Breast epithelium (tissue), 4 donors: ENCODE results near the gene TRIP6. TPM values are rescaled to one million over a fixed set of nuclear protein-coding genes. Genes with fewer than 3 reads are reported as not detected.

Experiments
- DNase-seq, 2 donors: peaks; one replicate each; pipeline ENCODE4 v3.0.0-alpha.2; 2019; ENCODE audit warnings: low spot score in 2 of 2
- H3K27ac ChIP-seq, 2 donors: fragments of 200-600 bp; sonication (generic) in 1 of 2; one replicate each; pipeline ENCODE4 v1.5.1; 2016 to 2019; ENCODE audit warnings: mild to moderate bottlenecking in 1 of 2
- H3K27me3 ChIP-seq, 2 donors: fragments of 200-600 bp; sonication (generic) in 1 of 2; one replicate each; pipeline versions ENCODE4 v1.5.1 to v1.6.0; 2017 to 2019; ENCODE audit warnings: control low read depth in 1 of 2, mild to moderate bottlenecking in 1 of 2
- H3K36me3 ChIP-seq: fragments of 200-600 bp; one replicate; pipeline ENCODE4 v1.5.1; 2019
- H3K4me1 ChIP-seq, 2 donors: fragments of 200-600 bp; sonication (generic); one replicate each; pipeline ENCODE4 v1.5.1; 2016 to 2019; ENCODE audit warnings: control low read depth in 1 of 2
- H3K4me3 ChIP-seq, 3 donors: fragments of 200-600 bp; sonication (generic); 1 replicate in 2 of 3; 2 replicates in 1 of 3; pipeline ENCODE4 v1.5.1; 2016 to 2019; ENCODE audit warnings: mild to moderate bottlenecking in 3 of 3, moderate library complexity in 2 of 3
- H3K9me3 ChIP-seq, 2 donors: fragments of 200-600 bp; sonication (generic) in 1 of 2; one replicate each; pipeline ENCODE4 v1.5.1; 2016 to 2019; ENCODE audit warnings: control low read depth in 1 of 2
- CTCF ChIP-seq, 3 donors: fragments of 450-650 bp; IDR thresholded peaks; one replicate each; pipeline ENCODE4 v1.5.1; 2016 to 2017; ENCODE audit warnings: antibody characterized with exemption in 3 of 3, mild to moderate bottlenecking in 3 of 3, moderate library complexity in 3 of 3
- POLR2A ChIP-seq: fragments of 450-650 bp; IDR thresholded peaks from one replicate; pipeline ENCODE4 v1.6.1; 2016; ENCODE audit warnings: antibody characterized with exemption, mild to moderate bottlenecking, moderate library complexity
- POLR2AphosphoS5 ChIP-seq, 3 donors: sonication (generic); formaldehyde crosslinking; IDR thresholded peaks; one replicate each; pipeline ENCODE4 v1.6.1; 2017; ENCODE audit warnings: antibody characterized with exemption in 3 of 3
- intact Hi-C: fragments of 100-400 bp; cut with DNase I; formaldehyde crosslinking; loops from one replicate; pipeline ENCODE4 v1.15.1; 2023; ENCODE audit warnings: low total_unique reads
- total RNA-seq, 3 donors: library from RNA; depleted of rRNA; stranded (reverse); fragments of >200 nt; gene quantifications; one replicate each; pipeline ENCODE4 v1.1.0, GENCODE V29; 2016

The TRIP6 gene
- total RNA-seq, 3 donors from 2014 or later, result 45.3 to 62.8 (median 49.8) TPM

GRCh38 chr7:100823140-100823525 lies 44.1 kb upstream of the TRIP6 start:
- Histone ChIP-seq H3K36me3 (no peaks in the 10 kb centered on the region), H3K27me3 (no peaks in the 10 kb centered on the region), H3K9me3 (no peaks in the 10 kb centered on the region), H3K4me1 (no peaks in the 10 kb centered on the region), H3K4me3 (no peak overlapping the region), H3K27ac (no peak overlapping the region)
- intact Hi-C loops, result no loop called here
- no peak for TF ChIP-seq CTCF (IDR thresholded peaks at IDR 0.05)
- TF ChIP-seq POLR2A, result no peak
- no peak for TF ChIP-seq POLR2AphosphoS5 (IDR thresholded peaks at IDR 0.05)
- DNase-seq, result no peak

- no peaks in the 10 kb centered on the region for H3K9me3 ChIP-seq
- H3K27ac ChIP-seq, result no peak overlapping the region
- no peak for TF ChIP-seq POLR2A
- no peak for TF ChIP-seq POLR2AphosphoS5 (IDR thresholded peaks at IDR 0.05)
- no peak for TF ChIP-seq CTCF (IDR thresholded peaks at IDR 0.05)
- no peak overlapping the region for H3K4me3 ChIP-seq
- no peaks in the 10 kb centered on the region for H3K36me3 ChIP-seq
- no peaks in the 10 kb centered on the region for H3K4me1 ChIP-seq
- intact Hi-C loops, result no loop called here
- no peaks in the 10 kb centered on the region for H3K27me3 ChIP-seq
- DNase-seq, result no peak
These were observed 43.7 kb upstream of the TRIP6 start for GRCh38 chr7:100823534-100823933.

- intact Hi-C loops, result no loop called here
- no peaks in the 10 kb centered on the region for H3K9me3 ChIP-seq
- no peak for DNase-seq
- no peaks in the 10 kb centered on the region for H3K4me1 ChIP-seq
- H3K27me3 ChIP-seq, result no peaks in the 10 kb centered on the region
- peak overlapping the region; percentile 66 to 77 (median 66) for H3K4me3 ChIP-seq
- TF ChIP-seq POLR2AphosphoS5 (IDR thresholded peaks at IDR 0.05) (no peak), CTCF (IDR thresholded peaks at IDR 0.05) (no peak)
- peak overlapping the region; percentile 79 to 89 for H3K27ac ChIP-seq
- no peaks in the 10 kb centered on the region for H3K36me3 ChIP-seq
These were observed 42.5 kb upstream of the TRIP6 start for GRCh38 chr7:100824499-100825214.

GRCh38 chr7:100825215-100825671 lies 41.9 kb upstream of the TRIP6 start:
- H3K9me3 ChIP-seq, result no peaks in the 10 kb centered on the region
- DNase-seq, result no peak
- TF ChIP-seq POLR2A (no peak), POLR2AphosphoS5 (IDR thresholded peaks at IDR 0.05) (no peak), CTCF (IDR thresholded peaks at IDR 0.05) (no peak)
- H3K36me3 ChIP-seq, result no peaks in the 10 kb centered on the region
- intact Hi-C loops, result no loop called here
- H3K4me1 ChIP-seq, result no peaks in the 10 kb centered on the region
- H3K27ac ChIP-seq, result peak overlapping the region; percentile 79 to 89
- peak overlapping the region; percentile 66 to 77 (median 66) for H3K4me3 ChIP-seq
- no peaks in the 10 kb centered on the region for H3K27me3 ChIP-seq

DNA sequence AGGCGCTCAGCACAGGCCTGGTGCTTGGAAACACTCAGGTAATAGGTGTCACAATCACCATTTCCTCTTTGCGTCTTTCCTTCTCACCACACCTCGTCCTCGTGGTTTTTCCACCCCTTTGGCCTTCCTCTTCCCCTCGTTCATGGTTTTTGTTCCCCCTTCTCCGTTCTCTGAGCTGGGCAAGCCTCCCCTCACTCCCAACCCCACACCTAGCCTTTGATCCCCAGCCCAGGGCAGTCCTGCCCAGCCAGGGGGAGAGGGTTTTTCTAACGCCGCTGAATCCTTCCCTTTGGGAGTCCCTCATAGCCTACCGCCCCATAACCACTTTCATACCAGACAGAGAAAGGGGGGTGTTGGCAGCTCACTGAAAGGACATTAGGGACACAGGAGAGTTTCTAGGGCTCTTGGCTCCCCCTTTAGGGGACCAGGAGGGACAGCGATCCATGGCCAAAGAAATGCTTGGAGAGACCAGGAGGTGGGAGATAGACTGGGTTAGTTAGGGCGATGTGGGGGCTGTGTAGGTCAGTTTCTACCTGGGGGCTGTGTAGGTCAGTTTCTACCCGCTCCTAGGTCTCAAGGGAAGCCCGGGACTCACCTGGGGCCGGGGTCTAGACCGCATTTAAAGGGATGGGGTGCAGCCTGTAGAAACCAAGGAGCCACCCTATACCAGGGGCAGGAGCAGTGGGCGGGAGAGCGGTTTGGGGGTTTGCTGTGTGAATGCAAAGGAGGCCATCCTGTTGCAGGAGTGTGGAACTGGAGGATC lies 41.3 kb upstream of the TRIP6 start:
- DNase-seq, result no peak
- Histone ChIP-seq H3K27ac (peak overlapping the region; percentile 79 to 89), H3K4me1 (no peaks in the 10 kb centered on the region), H3K27me3 (no peaks in the 10 kb centered on the region), H3K36me3 (no peaks in the 10 kb centered on the region), H3K9me3 (no peaks in the 10 kb centered on the region), H3K4me3 (peak overlapping the region; percentile 66 to 77 (median 66))
- TF ChIP-seq POLR2AphosphoS5 (IDR thresholded peaks at IDR 0.05), result no peak
- no peak for TF ChIP-seq POLR2A
- TF ChIP-seq CTCF (IDR thresholded peaks at IDR 0.05), result no peak
- intact Hi-C loops, result no loop called here
